NCI-H524 treated with DMSO at 0.1 percent for 48 hours (cell line): Measurements from ENCODE around the gene SNX10.

Experiments used
- DNase-seq: peaks from one replicate; lab custom pipeline; 2025; lab: John Stamatoyannopoulos, UW

The SNX10 gene

DNA sequence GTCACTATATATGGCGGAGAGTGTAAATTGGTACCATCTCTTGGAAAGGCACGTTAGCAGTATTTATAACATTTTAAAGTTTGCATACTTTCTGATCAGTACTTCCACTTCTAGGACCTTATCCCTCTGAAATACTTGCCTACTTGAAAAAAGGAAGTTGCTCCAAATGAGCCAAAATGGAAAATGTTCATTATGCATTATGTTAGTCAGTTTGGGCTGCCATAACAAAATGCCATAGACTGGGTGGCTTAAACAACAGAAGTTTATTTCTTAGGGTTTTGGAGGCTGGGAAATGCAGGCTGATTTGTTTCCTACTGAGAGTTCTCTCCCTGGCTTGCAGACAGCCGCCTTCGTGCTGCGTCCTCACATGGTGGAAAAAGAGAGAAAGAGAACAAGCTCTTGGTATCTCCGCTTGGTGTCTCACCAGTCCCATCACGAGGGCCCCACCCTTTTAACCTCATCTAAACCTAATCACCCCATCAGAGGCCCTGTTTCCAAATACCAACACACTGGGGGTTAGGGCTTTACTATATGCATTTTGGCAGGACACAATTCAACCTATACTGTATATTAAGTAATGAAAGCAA lies 6.9 kb downstream of the SNX10 start:
- no peak for DNase-seq

DNA sequence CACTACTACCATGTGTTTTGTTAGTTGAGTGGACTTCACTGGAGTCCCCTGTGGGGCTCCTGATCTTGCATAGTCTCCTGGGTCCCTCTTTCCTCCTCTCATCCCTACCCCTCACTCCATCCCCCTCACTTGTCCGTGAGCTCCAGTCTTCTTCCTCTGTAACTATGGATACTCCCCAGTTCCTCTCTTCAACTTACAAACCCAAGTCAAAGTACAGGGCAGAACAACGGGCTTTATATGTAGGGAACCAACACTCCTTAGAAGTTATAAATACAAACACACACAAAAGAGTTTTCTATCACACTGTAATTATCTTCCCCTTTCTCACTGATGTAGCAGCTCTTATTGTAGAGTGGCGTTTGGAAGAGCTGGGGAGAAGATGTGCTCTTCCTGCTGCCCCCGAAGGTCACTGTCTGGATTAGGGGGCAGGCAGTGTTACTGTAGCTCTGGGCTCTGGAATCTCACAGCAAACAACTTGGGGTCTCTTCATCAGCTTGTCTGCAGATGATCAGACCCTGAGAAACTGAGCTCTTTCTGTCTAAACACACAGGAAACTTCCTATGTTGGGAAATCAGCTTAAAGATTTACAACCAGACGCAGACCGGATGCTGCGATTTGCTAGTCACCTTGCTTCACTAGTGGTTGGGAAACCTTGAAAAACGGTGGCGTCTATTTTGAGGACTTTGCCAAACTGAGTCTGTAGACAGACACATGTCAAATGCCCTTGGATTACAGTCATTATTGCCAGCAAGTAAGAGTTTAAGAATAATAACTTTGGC lies 13.6 kb downstream of the SNX10 start:
- no peak for DNase-seq

DNA sequence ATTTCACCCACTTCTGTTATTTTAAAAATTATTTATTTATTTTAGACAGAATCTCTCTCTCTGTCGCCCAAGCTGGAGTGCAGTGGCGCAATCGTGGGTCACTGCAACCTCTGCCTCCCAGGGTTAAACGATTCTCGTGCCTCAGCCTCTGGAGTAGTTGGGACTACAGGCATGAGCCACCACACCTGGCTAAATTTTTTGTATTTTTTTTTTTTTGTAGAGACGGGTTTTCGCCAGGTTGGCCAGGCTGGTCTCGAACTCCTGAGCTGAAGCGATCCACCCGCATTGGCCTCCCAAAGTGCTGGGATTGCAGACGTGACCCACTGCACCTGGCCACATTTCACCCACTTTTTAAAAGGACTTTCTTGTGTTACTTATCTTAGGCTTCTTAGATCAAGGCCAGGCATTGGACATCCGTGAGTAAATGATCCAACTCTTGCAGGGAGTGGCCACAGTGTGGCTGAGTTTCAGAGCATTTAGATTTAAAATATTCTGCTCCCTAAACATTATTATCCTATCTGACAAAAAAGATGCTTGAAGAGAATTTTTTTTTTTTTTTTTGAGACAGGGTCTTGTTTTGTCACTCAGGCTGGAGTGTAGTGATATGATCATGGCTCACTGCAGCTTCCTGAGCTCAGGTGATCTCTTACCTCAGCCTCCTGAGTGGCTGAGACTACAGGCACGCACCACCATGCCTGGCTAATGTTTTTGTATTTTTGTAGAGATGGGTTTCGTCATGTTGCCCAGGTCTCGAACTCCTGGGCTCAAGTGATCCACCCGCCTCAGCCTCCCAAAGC lies 14.4 kb downstream of the SNX10 start:
- DNase-seq = no peak

DNA sequence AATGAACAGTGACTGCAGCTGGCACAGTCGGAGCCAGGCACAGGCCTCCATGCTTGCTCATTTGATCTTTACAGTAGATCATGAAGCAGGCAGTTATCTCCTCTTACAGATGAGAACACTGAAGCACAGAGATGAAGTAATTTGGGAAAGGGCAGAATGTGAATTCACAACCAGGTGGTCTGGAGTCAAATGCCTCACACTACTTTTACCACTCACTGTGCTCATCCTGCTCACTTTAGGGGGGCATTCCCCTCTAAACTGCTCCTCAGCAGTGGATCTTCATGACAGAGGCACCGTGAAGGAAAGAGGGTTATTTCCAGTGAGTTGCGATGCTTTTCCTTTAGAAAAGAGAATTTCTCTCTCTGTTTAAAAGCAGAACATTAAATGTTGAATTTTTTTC lies 15.1 kb downstream of the SNX10 start:
- DNase-seq = no peak

DNA sequence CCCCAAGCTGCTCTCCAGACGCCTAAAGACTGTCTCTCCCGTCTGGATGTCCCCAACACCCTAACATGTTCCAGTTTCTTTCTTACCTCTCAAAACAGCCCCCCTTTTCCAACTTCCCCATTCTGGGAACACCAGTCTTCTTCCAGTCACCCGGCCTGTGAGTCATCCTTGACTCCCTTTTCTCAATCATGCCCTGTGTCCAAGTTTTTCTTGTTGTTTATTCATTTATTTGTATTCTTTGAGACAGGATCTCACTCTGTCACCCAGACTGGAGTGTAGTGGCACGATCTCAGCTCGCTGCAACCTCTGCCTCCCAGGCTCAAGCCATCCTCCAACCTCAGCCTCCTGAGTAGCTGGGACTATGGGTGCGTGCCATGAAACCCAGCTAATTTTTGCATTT lies 15.6 kb downstream of the SNX10 start:
- no peak for DNase-seq

DNA sequence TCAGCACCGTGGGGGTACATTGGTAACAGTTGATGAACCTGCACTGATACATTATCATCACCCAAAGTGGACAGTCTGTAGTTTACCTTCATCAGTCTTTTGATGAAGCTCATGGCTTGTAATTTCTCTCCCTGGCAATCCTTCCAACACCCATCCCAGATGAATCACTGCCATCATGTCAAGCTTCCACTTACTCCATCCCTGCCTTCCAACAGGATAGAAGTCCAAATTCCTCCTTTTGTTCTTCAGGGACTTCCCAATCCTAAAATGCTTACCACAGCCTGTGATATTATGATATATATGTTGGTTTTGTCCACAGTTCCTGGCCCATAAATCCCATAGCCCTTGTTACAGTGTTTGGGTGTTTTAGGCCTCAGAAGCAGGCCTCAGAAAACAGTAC lies 16.1 kb downstream of the SNX10 start:
- no peak for DNase-seq

DNA sequence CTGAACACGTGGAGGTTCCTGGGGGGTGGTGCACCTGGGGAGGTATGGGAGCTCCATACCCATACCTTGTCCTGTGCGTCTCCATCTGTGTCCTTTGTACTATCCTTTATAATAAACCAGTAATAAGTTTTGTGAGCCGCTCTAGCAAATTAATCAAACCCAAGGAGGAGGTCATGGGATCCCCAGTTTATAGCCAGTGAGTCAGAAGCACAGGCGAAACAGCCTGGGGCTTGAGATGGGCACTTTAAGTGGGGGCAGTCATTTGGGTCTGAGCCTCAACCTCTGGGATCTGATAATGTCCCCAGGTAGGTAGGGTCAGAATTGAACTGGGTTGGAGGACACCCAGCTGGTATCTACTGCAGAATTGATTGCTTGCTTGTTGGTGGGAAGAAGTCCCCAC lies 16.9 kb downstream of the SNX10 start:
- DNase-seq = no peak

DNA sequence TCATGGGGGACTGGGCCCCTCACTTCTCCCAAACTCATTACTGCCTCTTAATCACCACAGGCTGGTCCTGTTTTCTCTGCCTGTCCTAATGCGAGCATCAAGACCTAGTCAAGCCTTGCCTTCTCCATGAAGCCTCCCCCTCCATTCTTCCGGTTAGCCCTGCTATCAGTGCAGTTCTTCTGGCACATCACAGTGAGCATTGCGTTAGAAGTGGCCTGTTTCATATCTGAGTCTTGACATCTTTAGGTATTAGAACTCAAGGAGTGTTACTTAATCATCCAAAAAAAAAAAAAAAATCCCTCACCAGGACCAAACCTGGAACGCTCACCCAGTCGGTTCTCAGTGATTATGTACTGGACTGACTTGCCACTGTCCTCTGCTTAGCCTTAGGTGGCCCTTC lies 17.4 kb downstream of the SNX10 start:
- no peak for DNase-seq

DNA sequence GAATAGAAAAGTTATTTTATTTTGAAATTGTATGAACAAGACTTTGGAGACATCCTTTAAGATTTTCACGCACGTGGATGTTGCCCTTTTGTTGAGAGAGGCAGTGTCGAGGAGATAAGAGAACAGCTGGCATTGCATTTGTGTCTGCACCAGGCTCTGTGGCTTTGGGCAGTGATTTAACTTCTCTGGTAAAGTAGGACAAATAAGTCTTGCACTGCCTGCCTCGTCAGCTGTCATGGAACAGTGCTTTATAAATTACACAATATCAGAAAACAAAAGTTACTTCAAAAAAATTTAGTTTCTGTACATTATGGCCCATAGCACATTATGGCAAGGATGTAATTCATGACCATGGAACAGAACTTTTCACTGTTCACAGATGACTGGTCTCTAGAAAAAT lies 20.1 kb downstream of the SNX10 start:
- DNase-seq = no peak

DNA sequence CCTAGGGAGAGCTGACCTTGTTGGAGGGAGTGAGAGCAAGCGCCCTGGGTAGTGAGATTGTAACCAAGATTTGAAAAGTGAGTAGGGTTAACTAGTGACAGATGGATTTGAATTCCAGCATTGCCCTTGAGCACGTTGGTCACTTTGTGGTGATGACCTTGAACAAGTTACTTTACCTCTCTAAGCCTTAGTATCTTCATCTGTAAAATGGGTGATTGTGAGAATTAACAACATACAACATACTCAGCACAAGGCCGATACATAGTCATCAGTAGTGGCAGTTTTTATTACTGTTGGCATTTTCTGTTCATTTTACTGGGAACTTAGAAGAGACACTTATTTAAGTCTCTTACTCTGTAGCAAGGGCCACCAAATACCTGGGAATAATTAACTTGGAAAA lies 25.5 kb downstream of the SNX10 start:
- DNase-seq = no peak

DNA sequence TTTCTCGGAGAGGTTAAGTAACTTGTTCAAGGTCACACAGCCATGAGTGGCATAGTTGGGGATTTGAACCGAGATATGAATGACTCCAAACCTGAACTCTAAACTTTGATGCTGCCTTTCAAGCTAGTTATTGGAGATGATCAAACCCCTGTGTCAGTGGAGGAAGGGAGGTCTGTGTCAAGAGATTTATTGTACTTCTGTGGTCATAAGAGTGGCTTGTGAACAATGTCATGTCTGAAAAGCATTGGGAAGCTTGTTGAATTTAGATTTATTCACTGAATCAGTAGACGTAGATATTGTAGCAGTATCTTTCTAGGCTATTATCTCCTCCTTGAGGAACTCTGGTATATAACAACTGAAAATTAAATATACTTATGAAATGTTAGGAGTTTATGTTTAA lies 27.3 kb downstream of the SNX10 start:
- DNase-seq = no peak

DNA sequence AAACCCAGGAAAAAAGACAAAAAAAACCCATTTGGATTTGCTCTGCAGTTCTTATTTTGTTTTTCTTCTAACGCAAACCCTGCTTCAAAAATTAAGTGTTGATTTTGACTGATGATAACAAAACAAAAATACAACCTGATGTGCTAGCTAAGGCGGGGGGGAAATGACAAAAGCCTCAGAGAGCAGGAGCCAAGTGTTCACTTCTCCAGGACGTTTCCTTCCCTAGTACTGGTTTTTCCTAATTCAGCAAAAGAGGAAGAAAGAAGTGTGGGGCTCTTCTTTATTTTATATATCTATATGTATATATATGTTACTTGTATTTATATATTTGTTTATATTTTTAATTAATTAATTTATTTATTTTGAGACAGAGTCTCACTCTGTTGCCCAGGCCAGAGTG lies 28.0 kb downstream of the SNX10 start:
- DNase-seq = no peak

DNA sequence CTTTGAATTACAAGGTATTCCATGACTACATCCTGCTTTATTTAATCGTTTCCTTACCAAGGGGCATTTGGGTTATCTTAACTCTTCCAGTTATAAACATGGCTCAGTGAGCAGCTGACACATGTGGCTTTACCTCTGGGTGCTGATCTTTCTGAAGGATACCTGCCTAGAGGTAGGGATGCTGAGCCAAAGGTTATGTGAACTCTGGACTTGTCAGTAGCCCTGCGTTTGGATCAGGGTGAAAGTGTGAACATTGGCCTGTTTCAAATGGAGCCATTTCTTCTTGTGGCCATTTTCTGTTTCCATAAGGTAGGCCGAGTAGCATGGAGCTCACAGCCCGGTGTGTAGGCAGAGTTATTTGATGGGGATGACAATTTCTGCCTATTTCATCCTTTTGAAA lies 29.2 kb downstream of the SNX10 start:
- no peak for DNase-seq

DNA sequence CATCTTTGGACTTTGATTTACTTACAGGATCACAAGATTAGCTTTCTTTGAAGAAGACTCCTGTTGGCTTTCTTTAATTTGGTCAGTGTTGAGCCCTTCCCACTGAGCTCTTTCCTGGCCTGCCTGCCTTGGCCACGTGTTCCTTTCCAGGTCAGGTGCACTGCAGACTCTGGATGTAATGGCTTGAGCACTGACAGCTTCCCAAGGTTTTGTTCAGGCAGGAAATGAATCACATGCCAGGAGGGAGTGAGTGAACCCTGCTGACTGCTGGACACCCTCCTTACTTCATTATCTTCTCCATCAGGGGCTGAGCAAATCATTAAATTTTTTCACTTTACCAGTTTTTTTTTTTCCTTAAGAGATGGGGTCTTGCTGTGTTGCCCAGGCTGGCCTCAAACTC lies 29.8 kb downstream of the SNX10 start:
- DNase-seq = no peak

DNA sequence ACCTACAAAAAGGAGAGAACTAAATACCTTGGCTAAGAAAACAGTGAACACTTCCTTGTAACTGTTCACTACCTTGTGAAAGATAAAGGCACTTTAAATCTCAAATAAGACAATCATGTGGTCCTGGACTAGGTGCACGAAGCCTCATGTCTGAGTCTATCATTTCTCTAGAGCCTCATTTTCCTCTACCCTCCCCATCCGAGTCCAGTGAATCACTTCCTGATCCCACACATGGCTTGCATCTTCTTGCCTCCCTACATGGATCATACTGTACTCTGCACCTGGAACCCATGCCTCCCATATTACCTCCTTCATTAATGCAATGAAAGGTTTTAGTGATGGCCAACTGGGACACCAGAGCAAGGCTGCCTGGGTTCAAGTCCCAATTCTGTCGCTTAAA lies 34.5 kb downstream of the SNX10 start:
- no peak for DNase-seq

DNA sequence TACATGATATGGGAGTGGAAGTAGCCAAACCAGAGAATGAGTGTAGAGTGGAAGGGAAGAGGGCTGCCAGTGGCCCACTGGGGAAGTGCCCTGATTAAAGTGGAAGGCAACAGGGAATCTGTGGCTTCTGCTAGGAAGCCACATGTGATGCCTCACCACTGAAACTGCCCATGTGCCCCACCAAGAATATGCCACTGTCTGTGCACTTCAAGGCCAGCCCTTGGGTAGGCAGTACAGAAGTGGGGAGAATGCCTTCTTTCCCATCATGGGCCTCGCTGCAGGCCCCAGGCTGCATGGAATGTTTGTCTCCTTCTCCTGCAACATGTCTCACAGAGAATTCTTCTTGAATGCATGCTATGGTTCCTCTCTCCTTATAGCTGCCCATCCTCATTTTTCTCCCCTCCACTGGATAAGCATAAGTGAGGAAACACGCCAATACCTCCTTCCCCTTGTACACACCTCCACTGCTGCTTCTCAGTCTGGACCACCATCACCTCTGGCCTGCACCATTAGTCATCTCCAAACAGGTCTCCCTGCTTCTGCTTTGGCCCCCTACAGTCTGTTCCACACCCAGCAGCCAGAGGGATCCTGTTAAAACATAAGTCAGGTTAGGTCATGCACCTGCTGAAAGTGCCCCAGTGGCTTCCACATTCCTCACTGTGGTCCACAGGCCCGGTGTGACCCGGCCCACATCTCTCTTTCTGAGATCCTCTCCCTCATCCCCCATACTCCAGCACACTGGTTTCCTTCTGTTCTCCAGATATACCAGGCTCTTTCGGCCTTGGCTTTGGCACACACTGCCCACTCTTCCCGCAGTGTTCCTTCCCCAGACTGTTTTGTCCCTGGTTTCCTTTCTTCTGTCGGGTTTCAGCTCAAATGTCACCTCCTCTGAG lies 37.1 kb downstream of the SNX10 start:
- DNase-seq = no peak

DNA sequence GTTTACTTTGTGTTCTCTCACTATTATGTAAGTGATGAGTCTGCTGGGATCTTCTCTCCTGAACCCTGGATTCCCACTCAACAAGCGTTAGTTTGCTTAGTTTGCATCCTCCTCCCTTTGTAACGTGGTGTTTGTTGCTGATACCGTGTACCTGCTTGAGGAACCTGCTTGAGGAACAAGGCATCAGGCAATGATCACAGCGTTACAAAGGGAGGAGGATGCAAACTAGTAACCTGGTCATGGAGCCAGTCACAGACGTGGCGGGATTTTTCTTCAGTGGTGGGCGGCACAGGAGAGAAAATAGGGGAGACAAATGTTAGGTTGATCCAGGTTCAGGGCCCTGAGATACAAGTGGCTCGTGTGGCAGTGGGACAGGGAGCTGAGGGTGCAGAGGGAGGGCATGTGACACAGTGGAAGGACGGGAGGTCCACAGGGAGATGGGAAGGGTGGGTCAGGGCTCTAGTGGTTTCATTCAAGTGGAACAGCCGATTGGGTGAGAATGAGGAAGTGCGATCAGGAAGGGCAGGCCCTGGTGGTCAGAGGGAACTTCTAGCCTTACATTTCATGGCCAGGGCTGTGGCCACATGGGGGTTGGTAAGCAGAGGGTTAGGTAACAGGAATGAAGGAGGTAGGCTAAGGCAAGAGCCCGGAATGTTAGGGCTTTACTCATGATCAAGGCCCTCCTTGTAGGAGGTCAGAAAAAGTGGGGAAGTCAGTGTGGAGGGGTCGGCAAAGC lies 38.0 kb downstream of the SNX10 start:
- DNase-seq = no peak

DNA sequence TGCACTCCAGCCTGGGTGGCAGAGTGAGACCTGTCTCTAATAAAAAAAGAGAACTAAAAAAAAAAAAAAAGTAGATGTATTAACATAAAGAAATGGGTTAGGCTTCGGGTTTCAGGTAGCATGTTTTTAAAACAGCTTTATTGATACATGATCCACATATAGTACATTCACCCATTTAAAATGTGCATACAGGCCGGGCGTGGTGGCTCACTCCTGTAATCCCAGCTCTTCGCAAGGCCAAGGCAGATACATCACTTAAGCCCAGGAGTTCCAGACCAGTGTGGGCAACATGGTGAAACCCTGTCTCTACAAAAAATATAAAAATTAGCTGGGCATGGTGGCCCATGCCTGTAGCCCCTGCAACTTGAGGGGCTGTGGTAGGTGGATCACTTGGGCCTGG lies 39.5 kb downstream of the SNX10 start:
- no peak for DNase-seq

DNA sequence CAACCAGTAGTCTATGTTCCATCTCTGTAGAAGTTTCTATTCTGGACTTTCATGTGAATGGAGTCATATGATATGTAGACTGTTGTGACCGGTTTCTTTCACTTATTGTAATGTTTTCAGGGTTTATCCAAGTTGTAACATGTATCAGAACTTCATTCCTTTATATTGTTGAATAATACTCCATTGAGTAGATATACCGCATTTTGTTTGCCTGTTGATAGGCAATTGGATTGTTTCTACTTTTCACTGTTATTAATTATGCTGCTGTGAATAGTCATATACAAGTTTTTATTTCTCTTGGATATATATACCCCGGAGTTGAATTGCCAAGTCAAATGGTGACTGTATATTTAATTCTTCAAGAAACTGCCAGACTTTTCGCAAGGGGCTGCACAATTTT lies 40.1 kb downstream of the SNX10 start:
- no peak for DNase-seq

DNA sequence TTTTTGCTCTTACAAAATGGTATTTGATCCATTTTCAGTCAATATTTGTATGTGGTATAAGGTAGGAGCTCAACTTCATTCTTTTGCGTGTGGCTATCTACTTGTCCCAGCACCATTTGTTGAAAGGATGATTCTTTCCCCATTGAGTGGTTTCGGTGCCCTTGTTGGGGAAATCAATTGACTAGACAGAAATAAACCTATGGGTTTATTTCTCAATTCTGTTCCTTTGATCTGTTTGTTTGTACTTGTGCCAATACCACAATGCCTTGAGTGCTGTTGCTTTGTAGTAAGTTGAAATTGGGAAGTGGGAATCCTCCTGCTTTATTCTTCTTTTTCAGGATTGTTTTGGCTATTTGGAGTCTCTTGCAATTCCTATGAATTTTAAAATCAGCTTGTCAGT lies 41.0 kb downstream of the SNX10 start:
- DNase-seq = no peak

DNA sequence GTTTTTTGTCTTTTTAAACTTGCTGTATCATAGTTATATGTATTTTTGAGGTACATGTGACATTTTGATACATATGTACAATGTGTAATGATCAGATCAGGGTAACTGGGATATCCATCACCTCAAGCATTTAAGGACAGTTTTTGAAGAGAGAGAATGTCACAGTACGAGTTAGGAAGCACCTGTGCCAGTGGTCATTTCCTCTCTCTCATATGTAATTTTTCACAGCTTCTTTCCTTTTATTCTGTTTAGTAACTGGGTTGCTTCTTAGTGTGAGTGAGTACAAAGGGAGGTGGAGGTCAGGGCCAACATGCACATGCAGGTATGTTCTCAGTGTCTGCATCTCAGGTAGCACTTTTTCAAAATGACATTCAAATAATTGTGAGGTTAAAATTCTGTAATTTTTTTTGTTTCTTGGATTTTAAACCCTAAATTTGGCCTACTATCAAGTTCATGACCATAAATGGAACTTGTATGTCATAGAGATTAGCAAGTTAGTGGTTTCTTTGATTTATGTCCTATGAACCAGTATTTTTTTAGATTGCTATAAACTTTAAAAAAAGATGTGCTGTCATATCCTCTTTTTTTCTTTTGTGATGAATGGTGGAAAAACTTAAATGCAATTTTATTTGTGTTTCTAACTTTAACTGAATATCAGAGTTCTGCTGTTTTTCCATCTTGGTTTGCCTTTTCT lies 42.7 kb downstream of the SNX10 start:
- DNase-seq = no peak
